HCT116 (cell line): Measurements from ENCODE around the gene ZBTB33. TPM values are rescaled to one million over a fixed set of nuclear protein-coding genes. Genes with fewer than 3 reads are reported as not detected.

Experiments used
- ATAC-seq: fragments of 200-7000 bp; cut with Tn5 transposase; 2 replicates; pipeline ENCODE4 v1.9.1; 2020; ENCODE audit warnings: mild to moderate bottlenecking, moderate library complexity
- BruUV-seq: library from RNA; stranded (reverse); fragments of 400-500 nt; replicated peaks from 2 replicates; lab custom pipeline; 2021; lab: Mats Ljungman, UMichigan
- CTCF ChIA-PET: fragments of 300-600 bp; sonication (Branson Sonifier 250); formaldehyde crosslinking; loops from one replicate; lab custom pipeline; 2021; ENCODE audit warnings: antibody characterized with exemption; lab: Charles Lee
- POLR2A ChIA-PET: fragments of 300-600, 350-600 bp; sonication (Branson Sonifier 250); formaldehyde crosslinking; loops from one replicate; lab custom pipeline; 2021; ENCODE audit warnings: antibody characterized with exemption; lab: Charles Lee
- RAD21 ChIA-PET, 2 experiments: fragments of 300-600 bp; sonication (Branson Sonifier 250); formaldehyde crosslinking; loops; one replicate each; lab custom pipeline; 2023; ENCODE audit warnings: low total read pairs in 2 of 2; ENCODE audit not compliant: uncharacterized antibody in 2 of 2, unreplicated experiment in 2 of 2, low non-redundant PET in 1 of 2; lab: Charles Lee
- DNase-seq: peaks from one replicate; pipeline ENCODE4 v3.0.0-alpha.2; 2010; ENCODE audit warnings: low read depth, low spot score
- H2AFZ ChIP-seq: fragments of 200-600 bp; shearing (Covaris generic), sonication (generic); 2 replicates; pipeline ENCODE4 v1.6.1; 2017; ENCODE audit warnings: low read depth, mixed run types, mixed read lengths, antibody characterized with exemption, low read length; ENCODE audit not compliant: poor library complexity, severe bottlenecking
- H3K27ac ChIP-seq: 2 replicates; pipeline ENCODE4 v1.5.1; 2012; ENCODE audit warnings: low read depth, low read length
- H3K27me3 ChIP-seq: fragments of 200-600 bp; sonication (generic); 2 replicates; pipeline ENCODE4 v1.6.1; 2016; ENCODE audit warnings: mixed run types, low read length, mixed read lengths; ENCODE audit not compliant: insufficient read depth
- H3K36me3 ChIP-seq, 2 experiments: fragments of 200-500 bp in 1 of 2; fragments of 200-600 bp in 1 of 2; sonication (Bioruptor generic) in 1 of 2; sonication (generic) in 1 of 2; 2 replicates each; pipeline versions ENCODE4 v1.5.1 to v1.6.1; 2014 to 2016; ENCODE audit warnings: low read length in 2 of 2, inconsistent platforms in 1 of 2, mixed read lengths in 1 of 2, mixed run types in 1 of 2; ENCODE audit not compliant: insufficient read depth in 2 of 2, control insufficient read depth in 1 of 2
- H3K4me1 ChIP-seq, 2 experiments: fragments of 200-600 bp in 1 of 2; sonication (generic) in 1 of 2; 2 replicates each; pipeline versions ENCODE4 v1.5.1 to v1.6.1; 2012 to 2017; ENCODE audit warnings: low read length in 2 of 2, inconsistent platforms in 1 of 2, mild to moderate bottlenecking in 1 of 2, mixed read lengths in 1 of 2, mixed run types in 1 of 2, moderate library complexity in 1 of 2; ENCODE audit not compliant: insufficient read depth in 2 of 2, control insufficient read depth in 1 of 2
- H3K4me2 ChIP-seq: fragments of 200-600 bp; sonication (generic); 2 replicates; pipeline ENCODE4 v1.6.1; 2017; ENCODE audit warnings: mixed run types, low read length, mixed read lengths
- H3K4me3 ChIP-seq, 2 experiments: fragments of 200-600 bp in 1 of 2; sonication (generic) in 1 of 2; replicated peaks in 1 of 2; 2 replicates each; pipeline ENCODE4 v1.5.1; 2011 to 2016; ENCODE audit warnings: low read length in 2 of 2, control low read depth in 1 of 2, low read depth in 1 of 2, mild to moderate bottlenecking in 1 of 2, mixed read lengths in 1 of 2, mixed run types in 1 of 2
- H3K79me2 ChIP-seq: fragments of 200-600 bp; sonication (generic); 2 replicates; pipeline ENCODE4 v1.6.1; 2017; ENCODE audit warnings: mild to moderate bottlenecking, mixed run types, low read length, moderate library complexity, mixed read lengths; ENCODE audit not compliant: insufficient read depth
- H3K9ac ChIP-seq: fragments of 200-600 bp; sonication (generic); 2 replicates; pipeline ENCODE4 v1.6.1; 2016; ENCODE audit warnings: low read length, mixed read lengths
- H3K9me2 ChIP-seq: fragments of 200-600 bp; sonication (generic), shearing (Covaris generic); 2 replicates; pipeline ENCODE4 v1.6.1; 2017; ENCODE audit warnings: mixed run types, mild to moderate bottlenecking, moderate library complexity; ENCODE audit not compliant: insufficient read depth
- H3K9me3 ChIP-seq, 2 experiments: fragments of 200-500 bp in 1 of 2; fragments of 200-600 bp in 1 of 2; sonication (Bioruptor generic) in 1 of 2; sonication (generic) in 1 of 2; 2 replicates each; pipeline ENCODE4 v1.6.1; 2014 to 2017; ENCODE audit warnings: low read length in 2 of 2, mixed read lengths in 2 of 2, inconsistent platforms in 1 of 2, low read depth in 1 of 2, mild to moderate bottlenecking in 1 of 2, mixed run types in 1 of 2, moderate library complexity in 1 of 2; ENCODE audit not compliant: control insufficient read depth in 1 of 2, insufficient read depth in 1 of 2
- H4K20me1 ChIP-seq: fragments of 200-600 bp; sonication (generic), shearing (Covaris generic); 2 replicates; pipeline ENCODE4 v1.6.1; 2017; ENCODE audit warnings: mixed run types, mild to moderate bottlenecking, moderate library complexity; ENCODE audit not compliant: insufficient read depth
- CBX3 ChIP-seq: IDR thresholded peaks from 2 replicates; pipeline ENCODE4 v1.6.1; 2012; ENCODE audit warnings: low read depth
- CEBPB ChIP-seq: IDR thresholded peaks from 2 replicates; pipeline ENCODE4 v1.6.1; 2012; ENCODE audit warnings: low read depth
- ELF1 ChIP-seq: IDR thresholded peaks from 2 replicates; pipeline ENCODE4 v1.6.1; 2012; ENCODE audit warnings: low read depth, borderline replicate concordance
- EZH2 ChIP-seq: fragments of 200-600 bp; sonication (generic); IDR thresholded peaks from 2 replicates; pipeline ENCODE4 v1.6.1; 2017; ENCODE audit warnings: antibody characterized with exemption, mixed run types
- EZH2phosphoT487 ChIP-seq: fragments of 200-600 bp; IDR thresholded peaks from 2 replicates; pipeline ENCODE4 v1.6.1; 2018; ENCODE audit warnings: antibody characterized with exemption, borderline replicate concordance
- FOSL1 ChIP-seq: IDR thresholded peaks from 2 replicates; pipeline ENCODE4 v1.6.1; 2012; ENCODE audit warnings: low read depth
- JUND ChIP-seq: IDR thresholded peaks from 2 replicates; pipeline ENCODE4 v1.6.1; 2012
- MAX ChIP-seq: IDR thresholded peaks from 2 replicates; pipeline ENCODE4 v1.6.1; 2012
- POLR2A ChIP-seq: IDR thresholded peaks from 2 replicates; pipeline ENCODE4 v1.7.0; 2011; ENCODE audit warnings: borderline replicate concordance; ENCODE audit not compliant: insufficient read depth, insufficient read length; ENCODE audit errors: extremely low read depth
- RAD21 ChIP-seq: IDR thresholded peaks from 2 replicates; pipeline ENCODE4 v1.6.1; 2012; ENCODE audit warnings: low read depth, mild to moderate bottlenecking
- REST ChIP-seq: IDR thresholded peaks from 2 replicates; pipeline ENCODE4 v1.6.1; 2012; ENCODE audit warnings: low read depth
- SIN3A ChIP-seq: IDR thresholded peaks from 2 replicates; pipeline ENCODE4 v1.6.1; 2012; ENCODE audit warnings: low read depth
- TCF7L2 ChIP-seq: IDR thresholded peaks from 2 replicates; pipeline ENCODE4 v1.7.0; 2011; ENCODE audit warnings: borderline replicate concordance, inconsistent platforms; ENCODE audit not compliant: insufficient read depth, insufficient read length; ENCODE audit errors: extremely low read depth
- YY1 ChIP-seq: IDR thresholded peaks from 2 replicates; pipeline ENCODE4 v1.6.1; 2011; ENCODE audit warnings: low read length, low read depth, moderate library complexity, mild to moderate bottlenecking; ENCODE audit not compliant: insufficient replicate concordance; ENCODE audit errors: extremely low read depth
- ZFX ChIP-seq: fragments of 450-650 bp; IDR thresholded peaks from 2 replicates; pipeline ENCODE4 v1.6.1; 2017
- intact Hi-C: fragments of 100-400 bp; cut with micrococcal nuclease; formaldehyde crosslinking; loops from 2 replicates; pipeline ENCODE4 v1.10.0; 2022
- total RNA-seq: library from RNA; stranded (reverse); gene quantifications from one replicate; pipeline ENCODE4 v1.2.1, GENCODE V29; 2021; ENCODE audit not compliant: unreplicated experiment
- TF ChIP-seq, protein P1 (sequence below): IDR thresholded peaks from 2 replicates; pipeline ENCODE4 v1.6.1; 2011; ENCODE audit warnings: mild to moderate bottlenecking, low read length, moderate library complexity; ENCODE audit not compliant: insufficient replicate concordance; ENCODE audit errors: extremely low read depth
- TF ChIP-seq, protein P2 (sequence below): IDR thresholded peaks from 2 replicates; pipeline ENCODE4 v1.6.1; 2012

Gene ZBTB33
- total RNA-seq, 1 experiment from 2014 or later = 12.3 TPM

- no peak overlapping the region for H3K9ac ChIP-seq
- ChIA-PET CTCF (no interaction called here), RAD21 (no interaction called here), POLR2A (no interaction called here)
- H3K79me2 ChIP-seq = no peaks in the 10 kb centered on the region
- no peak overlapping the region for H2AFZ ChIP-seq
- DNase-seq (no peak), ATAC-seq (no peak)
- no peaks in the 10 kb centered on the region for H3K36me3 ChIP-seq
- no TSS peak for BruUV-seq
- H3K9me2 ChIP-seq = no peaks in the 10 kb centered on the region
- no peak overlapping the region for H3K4me3 ChIP-seq
- H3K27ac ChIP-seq = no peak overlapping the region
- intact Hi-C loops = no loop called here
- H3K27me3 ChIP-seq = no peaks in the 10 kb centered on the region
- no peaks in the 10 kb centered on the region for H3K9me3 ChIP-seq
- TF ChIP-seq EZH2phosphoT487 (no peak), ELF1 (no peak), CBX3 (no peak), SIN3A (no peak), POLR2A (no peak), JUND (no peak), RAD21 (no peak), EZH2 (no peak), REST (no peak), TCF7L2 (no peak), MAX (no peak), ZFX (no peak), FOSL1 (no peak), YY1 (no peak), CEBPB (no peak)
- TF ChIP-seq, protein P1, sequence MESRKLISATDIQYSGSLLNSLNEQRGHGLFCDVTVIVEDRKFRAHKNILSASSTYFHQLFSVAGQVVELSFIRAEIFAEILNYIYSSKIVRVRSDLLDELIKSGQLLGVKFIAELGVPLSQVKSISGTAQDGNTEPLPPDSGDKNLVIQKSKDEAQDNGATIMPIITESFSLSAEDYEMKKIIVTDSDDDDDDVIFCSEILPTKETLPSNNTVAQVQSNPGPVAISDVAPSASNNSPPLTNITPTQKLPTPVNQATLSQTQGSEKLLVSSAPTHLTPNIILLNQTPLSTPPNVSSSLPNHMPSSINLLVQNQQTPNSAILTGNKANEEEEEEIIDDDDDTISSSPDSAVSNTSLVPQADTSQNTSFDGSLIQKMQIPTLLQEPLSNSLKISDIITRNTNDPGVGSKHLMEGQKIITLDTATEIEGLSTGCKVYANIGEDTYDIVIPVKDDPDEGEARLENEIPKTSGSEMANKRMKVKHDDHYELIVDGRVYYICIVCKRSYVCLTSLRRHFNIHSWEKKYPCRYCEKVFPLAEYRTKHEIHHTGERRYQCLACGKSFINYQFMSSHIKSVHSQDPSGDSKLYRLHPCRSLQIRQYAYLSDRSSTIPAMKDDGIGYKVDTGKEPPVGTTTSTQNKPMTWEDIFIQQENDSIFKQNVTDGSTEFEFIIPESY = no peak
- TF ChIP-seq, protein P2, sequence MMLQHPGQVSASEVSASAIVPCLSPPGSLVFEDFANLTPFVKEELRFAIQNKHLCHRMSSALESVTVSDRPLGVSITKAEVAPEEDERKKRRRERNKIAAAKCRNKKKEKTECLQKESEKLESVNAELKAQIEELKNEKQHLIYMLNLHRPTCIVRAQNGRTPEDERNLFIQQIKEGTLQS = no peak
- no peaks in the 10 kb centered on the region for H4K20me1 ChIP-seq
- no peak overlapping the region for H3K4me2 ChIP-seq
- no peaks in the 10 kb centered on the region for H3K4me1 ChIP-seq
These were observed 23.5 kb downstream of the ZBTB33 start for GRCh38 chrX:120274145-120274544.
